ENCODE results near the gene C20orf173.
A peak's percentile ranks its signal among the peaks of the same experiment; 100 is the strongest.
"Not testable (repeated sequence)": the region's sequence is repeated elsewhere in the genome, so short reads cannot be mapped to it uniquely, and the experiment has no call there.

C20orf173 gene

DNA sequence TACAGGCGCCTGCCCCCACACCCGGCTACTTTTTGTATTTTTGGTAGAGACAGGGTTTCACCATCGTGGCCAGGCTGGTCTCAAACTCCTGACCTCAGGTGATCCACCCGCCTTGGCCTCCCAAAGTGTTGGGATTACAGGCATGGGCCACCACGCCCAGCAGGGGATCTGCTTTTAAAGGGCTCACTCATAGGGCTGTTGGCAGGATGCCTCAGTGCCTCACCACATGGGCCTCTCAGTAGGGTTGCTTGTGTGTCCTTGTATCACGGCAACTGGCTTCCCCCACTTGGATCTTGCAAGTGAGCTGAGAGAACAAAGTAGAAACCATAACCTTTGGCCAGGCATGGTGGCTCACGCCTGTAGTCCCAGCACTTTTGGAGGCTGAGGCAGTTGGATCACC, 15.5 kb upstream of the C20orf173 start:
- DNase-seq: not testable (repeated sequence)

DNA sequence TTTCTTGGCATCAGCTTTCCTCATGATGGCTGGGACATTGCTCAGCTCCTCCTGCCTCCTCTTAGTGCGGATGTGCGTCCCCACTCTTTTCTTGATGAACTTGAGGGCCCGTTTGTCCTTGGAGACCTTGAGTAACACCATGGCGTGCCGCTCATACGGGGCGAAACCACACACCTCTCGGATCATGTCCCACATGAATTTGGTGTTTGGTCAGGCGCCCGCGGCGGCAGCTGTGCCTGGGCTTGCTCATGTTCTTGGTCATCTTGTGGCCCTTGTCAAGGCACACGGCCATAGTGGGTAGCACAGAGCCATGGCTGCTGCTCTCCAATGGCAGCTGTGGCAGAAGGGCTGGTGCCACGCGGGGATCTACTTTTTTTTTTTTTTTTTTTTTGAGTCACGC, 15.0 kb upstream of the C20orf173 start:
- no peak for DNase-seq

- DNase-seq: no peak
Measured at GRCh38 chr20:35542990-35543389, 13.5 kb upstream of the C20orf173 start.

DNA sequence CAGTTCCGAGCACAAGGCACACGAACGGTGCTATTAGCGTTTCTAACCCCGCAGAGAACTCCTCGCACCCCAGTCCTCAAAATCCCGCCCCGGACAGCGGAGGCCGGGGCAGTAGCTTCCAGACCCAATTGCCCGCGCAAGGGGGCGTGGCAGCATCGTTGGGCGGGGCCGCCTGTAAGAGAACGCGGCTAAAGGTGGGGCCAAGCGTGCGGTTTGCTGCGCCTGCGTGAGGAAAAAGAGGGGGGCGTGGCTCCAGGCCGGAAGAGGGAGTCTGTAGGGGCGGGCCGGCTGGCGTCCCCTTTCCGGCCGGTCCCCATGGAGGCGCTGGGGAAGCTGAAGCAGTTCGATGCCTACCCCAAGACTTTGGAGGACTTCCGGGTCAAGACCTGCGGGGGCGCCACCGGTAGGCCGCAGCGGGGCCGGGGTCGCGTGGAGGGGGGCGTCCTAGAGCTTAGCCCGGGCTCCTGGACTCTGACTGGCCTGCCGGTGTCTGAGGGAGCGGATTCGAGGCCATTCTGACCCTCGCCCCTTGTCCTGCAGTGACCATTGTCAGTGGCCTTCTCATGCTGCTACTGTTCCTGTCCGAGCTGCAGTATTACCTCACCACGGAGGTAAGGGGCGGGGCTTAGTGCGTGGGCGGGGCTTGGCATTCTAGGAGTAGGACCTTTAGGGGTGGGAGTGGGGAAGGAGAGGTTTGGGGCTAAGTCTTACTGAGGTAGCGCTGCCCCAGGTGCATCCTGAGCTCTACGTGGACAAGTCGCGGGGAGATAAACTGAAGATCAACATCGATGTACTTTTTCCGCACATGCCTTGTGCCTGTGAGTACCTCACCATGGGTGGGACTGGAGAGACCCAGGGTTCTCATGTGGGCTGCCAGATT, 12.6 kb upstream of the C20orf173 start, which contains the start of gene ERGIC3:
ERGIC3 (plus strand) TSS at position 296 of the 880 bp plus-strand sequence; CDS start at position 316, 20 bp downstream.
- peak; percentile 98 for DNase-seq

DNA sequence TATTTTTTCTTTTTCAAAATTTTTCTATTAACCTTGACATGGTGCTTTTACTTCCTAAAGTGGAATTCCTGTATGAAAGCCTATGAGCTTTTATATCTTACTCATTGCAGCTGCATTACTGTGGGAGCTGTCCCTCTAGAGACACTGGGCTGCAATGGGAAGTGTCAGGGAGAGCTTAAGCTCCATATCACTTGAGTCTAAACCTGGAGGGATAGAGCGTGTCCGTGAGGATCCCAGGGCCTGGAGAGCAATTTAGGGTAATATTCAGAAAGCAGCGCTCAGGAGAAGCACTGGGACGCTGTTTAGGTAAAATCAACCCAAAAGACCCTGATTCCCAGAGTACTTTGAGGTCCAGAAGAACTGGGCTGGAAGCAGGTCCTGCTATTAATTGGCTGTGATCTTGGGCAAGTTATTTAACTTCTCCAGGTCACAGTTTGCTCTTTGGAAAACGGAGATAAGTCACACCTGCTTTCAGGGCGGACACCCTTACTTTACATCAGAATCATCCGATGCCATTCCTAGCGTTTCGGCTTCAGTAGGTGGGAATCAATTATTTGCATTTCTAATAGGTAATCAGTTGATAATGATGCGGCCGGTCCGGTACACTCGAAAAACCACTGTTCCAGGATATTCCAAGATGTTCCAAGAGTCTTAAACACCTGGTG, 11.8 kb upstream of the C20orf173 start:
- no peak for DNase-seq

DNA sequence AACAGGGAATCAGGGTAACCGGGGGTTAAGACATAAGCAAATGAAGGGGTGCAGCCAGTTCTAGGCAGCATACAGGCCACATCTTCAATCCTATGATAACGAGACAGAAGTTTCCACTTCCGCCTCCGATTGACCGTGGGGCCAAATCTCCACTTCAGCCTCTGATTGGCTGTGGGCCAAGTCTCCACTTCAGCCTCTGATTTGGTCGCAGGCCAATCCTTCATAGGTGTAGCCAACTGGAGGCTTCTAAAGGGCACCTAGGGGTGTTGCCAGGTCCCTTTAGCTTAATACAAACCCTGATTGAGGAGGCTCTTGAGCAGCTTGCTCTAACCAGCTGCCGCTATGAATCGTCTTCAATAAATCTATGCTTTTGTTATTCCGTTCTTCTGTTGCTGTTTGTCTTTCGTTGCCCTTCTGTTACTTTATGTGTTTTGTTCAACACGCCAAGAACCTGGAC, 10.3 kb upstream of the C20orf173 start:
- peak; percentile 67 for DNase-seq

GRCh38 chr20:35527122-35527769, 2.2 kb downstream of the C20orf173 start:
- DNase-seq: no peak

GRCh38 chr20:35525639-35526038, 3.8 kb downstream of the C20orf173 start:
- DNase-seq: no peak

DNA sequence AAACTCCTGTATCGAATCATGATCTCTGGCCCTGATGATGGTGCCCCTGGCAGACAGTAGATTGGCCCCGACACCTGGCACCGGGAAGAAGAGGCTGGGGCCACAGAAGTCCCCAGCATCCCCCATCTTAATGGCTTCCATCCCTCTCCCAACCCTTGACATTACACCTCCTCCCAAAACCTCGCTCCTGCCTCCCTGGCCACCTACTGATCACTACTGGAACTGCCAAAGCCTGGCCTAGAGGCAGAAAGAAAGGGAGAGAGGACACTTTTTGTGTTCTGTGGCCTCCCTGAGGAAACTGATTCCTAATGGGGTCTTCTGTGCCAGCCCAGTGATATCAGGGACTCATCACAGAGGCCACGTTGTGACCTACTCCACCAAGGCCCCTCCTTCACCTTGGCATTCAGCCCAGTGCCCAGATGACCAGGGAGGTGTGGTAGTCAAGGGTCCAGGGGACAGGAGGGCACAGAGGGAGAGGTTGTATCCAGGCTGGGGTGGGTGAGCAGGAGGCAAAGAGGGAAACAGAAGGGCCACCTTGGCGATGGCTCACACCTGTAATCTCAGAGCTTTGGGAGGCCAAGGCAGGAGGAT, 6.1 kb downstream of the C20orf173 start:
- peak; percentile 44 for DNase-seq

- no peak for DNase-seq
Measured at GRCh38 chr20:35518955-35519354, 10.5 kb downstream of the C20orf173 start.

DNA sequence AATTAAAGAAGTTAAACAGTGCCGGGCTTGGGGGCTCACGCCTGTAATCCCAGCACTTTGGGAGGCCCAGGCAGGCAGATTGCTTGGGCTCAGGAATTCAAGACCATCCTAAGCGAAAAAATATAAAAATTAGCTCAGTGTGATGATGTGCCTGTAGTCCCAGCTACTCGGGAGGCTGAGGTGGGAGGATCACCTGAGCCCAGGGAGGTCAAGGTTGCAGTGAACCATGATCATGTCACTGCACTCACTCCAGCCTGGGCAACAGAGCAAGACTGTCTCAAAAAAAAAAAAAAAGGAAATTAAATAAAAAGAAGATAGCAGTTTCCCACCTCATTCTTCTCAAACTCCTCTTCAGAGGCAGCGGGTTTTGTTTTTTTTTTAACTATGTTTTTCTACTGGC, 11.7 kb downstream of the C20orf173 start:
- DNase-seq: not testable (repeated sequence)

- no peak for DNase-seq
Measured at GRCh38 chr20:35517125-35517524, 12.3 kb downstream of the C20orf173 start.

DNA sequence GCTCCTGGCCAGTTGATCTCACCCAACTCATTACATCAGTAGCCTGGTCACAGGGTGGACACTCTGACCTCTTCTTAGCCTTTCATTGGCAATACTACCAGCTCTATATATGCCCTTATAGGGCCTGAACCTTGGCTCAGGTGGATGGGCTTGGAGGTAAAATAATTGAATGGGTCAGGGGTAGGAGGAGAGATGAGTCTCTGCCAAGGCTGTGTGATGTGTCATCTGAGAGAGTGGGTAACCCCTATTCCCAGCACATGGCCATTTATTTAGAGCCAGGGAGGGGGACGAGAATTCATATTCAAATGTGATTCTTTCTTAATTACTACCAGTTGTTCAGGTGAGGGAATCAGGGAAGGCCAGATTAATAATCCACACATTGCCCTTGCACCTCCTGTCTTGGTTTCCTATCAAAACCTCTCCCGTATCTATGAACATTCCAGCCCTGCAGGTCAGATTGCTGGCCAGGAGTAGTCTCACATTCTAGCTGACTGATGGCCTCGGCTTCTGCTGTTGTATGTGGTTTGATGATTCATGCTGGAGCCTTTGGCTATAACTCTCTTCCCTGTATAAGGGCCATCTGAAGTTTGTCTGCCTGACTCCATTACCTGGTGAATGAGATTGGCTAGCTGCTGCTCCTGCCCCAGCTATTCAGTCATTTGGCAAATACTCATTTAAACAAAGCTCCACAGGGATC, 13.4 kb downstream of the C20orf173 start:
- no peak for DNase-seq

- DNase-seq: no peak
Measured at GRCh38 chr20:35515341-35515740, 14.1 kb downstream of the C20orf173 start.

- DNase-seq: no peak
Measured at GRCh38 chr20:35514371-35514932, 15.0 kb downstream of the C20orf173 start.

GRCh38 chr20:35511814-35512420, 17.5 kb downstream of the C20orf173 start:
- peak; percentile 11 for DNase-seq

- DNase-seq: no peak
Measured at GRCh38 chr20:35510951-35511735, 18.3 kb downstream of the C20orf173 start.

- DNase-seq: no peak
Measured at GRCh38 chr20:35508493-35509218, 20.8 kb downstream of the C20orf173 start.

GRCh38 chr20:35506872-35507638, 22.4 kb downstream of the C20orf173 start:
- DNase-seq: no peak

Data from RPMI8226 (cell line).